HG02973 (cell line): ENCODE measurements around the gene EHD1.

Source experiments
- ATAC-seq: cut with Tn5 transposase; IDR thresholded peaks from one replicate; pipeline ENCODE4 v1.9.1; 2021; ENCODE audit warnings: moderate library complexity; ENCODE audit not compliant: unreplicated experiment

Gene EHD1

DNA sequence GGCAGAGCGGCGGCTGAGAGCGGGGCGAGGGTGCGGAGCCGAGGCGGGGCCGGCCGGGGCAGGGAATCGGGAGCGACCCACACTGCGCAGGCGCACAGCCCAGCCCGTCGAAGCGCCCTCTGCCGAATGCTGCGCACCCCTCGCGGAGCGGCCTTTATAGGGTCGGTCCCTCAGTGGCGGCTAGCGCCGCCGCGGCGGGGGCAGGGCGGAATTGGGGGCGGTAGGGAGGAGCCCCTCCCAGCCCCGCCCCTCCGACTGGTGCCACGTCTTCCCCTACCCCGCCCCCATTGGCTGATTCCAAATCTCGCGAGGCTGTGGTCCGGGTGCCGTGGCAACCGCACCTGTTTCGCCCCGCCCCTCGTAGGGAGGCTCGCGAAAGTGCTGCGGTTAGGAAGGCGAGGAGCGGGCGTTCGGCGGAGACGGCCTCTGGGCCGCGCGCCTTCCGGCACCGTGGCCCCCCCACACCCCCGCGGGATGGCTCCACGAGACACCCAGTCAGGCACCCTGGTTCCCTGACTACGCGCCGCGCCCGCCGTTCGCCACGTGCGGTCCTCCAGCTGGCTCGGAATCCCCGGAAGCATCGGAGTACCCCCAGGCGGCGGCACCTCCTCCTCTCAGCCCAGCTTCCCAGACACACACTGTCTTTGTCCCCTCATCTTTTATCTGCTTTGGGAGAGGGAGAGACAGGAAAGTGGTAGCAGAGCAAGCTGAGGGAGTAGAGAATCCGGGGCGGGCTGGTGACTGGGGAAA is at the start of gene EHD1:
Gene EHD1 (minus strand): TSS at position 128 of the 750 bp plus-strand sequence. CDS start 157 bp downstream, outside the sequence.
- peak; percentile 62 for ATAC-seq

DNA sequence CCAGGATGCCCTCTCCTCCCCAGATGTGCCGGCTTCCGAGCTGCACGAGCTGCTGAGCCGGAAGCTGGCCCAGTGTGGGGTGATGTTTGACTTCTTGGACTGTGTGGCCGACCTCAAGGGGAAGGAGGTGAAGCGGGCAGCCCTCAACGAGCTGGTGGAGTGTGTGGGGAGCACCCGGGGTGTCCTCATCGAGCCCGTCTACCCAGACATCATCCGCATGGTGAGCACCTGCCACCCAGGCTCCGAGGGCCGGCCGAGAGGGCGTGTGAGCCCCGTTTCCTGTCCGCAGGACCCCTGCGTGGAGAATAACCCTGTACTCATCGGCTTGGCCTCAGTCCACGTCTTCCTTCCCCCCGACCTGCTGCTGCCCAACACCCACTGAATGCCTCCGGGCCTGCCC is 48.3 kb upstream of the EHD1 start:
- ATAC-seq, result no peak

DNA sequence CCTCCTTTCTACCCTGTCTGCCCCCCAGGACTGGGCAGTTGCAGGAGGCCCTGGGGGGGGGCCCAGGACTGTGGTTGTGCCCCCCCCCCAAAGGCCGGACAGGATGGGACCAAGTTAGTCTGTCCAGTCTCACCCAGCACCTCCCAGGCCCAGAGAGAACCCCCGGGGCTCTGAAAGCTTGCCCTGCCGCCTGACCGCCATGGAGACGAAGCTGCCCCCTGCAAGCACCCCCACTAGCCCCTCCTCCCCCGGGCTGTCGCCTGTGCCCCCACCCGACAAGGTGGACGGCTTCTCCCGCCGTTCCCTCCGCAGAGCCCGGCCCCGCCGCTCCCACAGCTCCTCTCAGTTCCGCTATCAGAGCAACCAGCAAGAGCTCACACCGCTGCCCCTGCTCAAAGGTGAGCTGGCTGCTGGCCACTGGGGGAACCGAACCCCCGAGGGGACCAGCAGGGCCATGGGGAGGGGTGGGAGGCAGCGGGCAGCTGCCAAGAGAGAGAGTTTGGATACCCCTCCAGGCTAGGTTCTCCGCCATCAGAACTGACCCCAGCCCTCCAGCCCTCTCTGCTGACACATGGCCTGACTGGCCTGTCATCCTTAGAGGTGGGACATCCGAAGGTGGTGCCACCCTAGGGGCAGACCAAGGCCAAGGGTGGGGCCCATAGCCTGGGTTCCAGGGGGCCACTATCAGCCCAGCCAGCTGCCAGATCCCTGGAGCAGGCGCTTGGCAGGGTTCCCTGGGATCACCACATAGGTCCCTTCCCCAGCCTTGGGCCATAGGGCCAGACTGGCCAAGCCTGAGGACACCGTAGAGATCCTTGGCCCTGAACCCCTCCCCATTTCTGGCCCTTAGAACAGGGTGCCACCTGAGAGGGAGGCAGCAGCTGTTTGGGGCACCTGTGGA is 47.4 kb upstream of the EHD1 start:
- ATAC-seq, result no peak

DNA sequence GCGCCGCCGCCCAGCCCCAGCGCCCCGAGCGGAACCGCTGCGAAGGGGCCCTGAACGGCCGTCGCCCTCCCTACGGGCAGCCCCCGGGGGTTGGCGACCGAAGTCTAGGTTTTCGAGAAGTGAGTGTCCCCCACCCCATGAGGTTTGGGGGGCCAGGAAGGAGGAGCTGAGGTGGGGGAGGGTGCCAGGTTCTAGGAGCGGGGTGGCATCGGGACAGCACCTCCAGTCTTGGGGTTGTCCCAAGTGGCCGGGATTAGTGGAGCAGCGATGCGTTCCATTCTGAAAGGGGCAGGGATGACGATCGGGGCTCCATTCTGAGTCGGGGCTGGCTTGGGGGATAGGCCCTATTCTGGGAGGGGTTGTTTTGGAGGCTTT is 46.5 kb upstream of the EHD1 start:
- no peak for ATAC-seq

DNA sequence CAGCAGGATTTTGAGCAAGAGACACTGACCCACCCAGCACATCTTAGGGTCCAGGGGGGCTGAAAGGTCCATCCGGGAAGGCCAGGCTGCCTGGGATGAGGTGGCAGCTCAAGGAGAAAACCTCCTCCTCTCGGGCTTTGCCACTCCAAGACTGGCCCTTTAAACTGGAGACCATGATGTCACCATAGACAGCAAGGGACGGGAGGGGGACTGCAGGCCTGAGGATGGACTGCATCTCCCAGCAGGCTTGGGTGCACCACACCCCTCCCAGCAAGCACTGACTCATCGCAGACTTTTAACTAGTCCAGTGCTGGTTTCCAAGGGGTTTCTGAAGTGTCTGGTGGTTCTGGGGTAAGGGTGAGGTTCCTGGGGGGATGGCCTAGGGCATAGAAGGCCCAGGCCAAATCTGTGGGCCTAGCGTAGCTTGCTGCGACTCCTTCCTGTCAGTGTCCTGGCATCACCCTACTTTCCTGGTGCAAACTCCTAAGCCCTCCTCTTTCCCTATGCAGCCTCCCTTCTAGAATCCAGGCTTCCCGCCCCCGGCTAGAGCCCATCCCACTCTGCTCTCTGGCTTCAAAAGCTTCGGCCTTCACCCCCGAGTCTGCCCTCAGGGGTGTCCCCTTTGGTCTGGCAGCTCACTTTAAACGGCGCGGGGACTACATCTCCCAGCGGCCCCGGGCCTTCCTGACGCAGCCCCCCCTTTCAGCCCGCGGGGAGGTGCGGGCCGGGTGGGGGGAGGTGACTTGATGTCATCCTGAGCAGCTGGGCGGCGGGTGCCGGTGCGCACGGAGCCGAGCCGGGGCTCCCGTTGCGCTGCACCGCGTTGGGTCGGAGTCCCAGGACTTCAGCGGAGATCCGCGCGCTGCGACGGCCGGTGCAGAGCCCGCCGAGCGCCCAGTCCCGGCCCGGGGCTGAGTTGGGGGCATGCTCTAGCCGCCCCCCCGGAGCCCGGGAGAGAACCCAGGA is 45.8 kb upstream of the EHD1 start, which contains the start of gene PPP2R5B:
Gene PPP2R5B (plus strand): TSS at position 746 of the 966 bp plus-strand sequence. CDS start 1,046 bp downstream, outside the sequence.
- peak; percentile 75 for ATAC-seq

DNA sequence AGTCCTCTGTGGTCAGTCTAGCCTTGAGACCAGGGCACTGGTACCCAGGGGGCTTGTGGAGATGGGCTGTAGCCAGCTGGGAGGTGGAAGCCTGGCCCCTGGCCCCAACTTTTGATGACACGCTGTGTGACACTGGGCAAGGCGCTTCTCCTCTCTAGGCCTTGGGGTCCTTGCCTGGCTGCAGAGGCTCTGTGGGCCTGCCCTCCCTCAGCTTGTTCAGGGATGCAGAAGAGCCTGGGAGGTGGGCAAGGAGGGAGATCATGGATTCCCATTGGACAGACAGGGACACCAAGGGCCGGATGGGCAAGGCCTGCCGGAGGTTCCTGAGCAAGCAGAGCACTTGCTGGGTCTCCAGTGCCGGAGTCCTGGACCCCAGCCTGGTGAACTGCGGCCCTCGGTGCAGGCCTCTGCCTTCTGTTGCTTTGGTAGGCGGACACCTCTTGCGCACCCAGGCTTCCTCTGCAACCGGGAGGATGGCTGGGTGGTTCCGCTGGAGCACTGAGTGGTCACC is 44.8 kb upstream of the EHD1 start:
- ATAC-seq, result no peak

DNA sequence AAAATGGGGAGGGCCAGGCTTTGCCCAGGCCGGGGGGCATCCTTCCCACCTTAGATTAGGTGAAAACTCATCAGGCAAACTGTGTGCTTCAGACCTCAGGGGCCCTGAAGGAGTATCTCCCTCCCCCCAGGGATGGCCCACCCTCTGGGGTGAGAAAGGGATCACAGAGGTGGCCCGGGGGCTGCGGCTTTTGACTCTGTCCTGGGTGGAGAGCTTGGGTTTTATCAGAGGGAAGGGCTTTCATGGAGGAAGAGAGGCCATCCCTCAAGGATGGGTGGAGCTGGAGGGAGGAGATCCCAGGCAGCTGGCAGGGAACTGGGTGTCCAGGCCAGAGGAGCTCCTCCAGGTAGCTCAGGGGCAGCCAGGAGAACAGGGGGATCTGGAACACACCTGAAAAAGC is 43.0 kb upstream of the EHD1 start:
- ATAC-seq, result no peak

DNA sequence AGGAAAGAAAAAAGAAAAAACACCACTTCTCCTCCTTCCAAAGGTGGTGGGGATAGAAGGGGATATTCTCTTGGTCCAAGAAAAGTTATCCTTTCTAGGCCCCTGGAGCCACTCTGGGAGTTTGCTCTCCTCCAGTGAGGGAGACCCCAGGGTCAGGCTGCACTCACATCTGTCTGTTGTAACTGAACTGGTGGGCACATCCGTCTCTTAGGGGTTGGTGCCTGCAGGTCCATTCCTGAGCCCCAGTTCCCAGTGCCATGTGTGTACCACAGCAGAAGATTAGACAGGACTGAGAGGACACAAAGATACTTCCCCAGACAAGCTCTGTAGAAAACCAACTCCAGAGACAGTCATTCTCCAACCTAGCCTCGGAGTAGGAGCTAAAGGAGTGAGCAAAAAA is 41.7 kb upstream of the EHD1 start:
- no peak for ATAC-seq

DNA sequence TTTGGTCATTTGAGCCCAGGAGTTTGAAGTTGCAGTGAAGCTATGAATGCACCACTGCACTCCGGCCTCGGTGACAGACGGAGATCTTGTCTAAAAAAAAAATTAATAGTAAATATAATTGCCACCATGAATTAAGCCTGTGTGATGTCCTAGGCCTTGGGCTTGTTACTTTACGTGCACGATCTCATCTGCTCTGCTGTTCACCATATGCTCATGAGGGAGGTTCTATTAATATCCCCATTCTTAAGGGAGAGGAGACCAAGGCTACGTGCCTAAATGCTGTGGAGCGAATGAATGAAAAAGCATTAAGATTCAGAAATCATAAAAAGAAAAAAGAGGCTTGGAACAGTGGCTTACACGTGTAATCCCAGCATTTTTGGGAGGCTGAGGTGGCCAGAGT is 41.2 kb upstream of the EHD1 start:
- ATAC-seq, result no peak

DNA sequence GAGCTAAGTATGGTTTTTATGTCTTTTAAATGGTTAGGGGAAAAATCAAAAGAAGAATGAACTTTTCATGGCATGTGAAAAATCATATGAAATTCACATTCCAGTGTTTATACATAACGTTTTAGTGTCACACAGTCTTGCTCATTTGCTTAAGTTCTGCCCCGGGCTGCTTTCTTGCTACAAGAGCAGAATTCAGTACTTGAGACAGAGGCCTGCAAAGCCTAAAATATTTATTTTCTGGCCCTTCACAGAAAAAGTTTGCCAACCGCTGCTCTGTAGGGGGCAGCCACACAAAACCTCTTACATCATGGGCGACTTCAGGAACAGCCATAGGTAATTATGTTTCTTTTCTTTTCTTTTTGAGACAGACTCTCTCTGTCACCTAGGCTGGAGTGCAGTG is 39.6 kb upstream of the EHD1 start:
- ATAC-seq, result no peak

DNA sequence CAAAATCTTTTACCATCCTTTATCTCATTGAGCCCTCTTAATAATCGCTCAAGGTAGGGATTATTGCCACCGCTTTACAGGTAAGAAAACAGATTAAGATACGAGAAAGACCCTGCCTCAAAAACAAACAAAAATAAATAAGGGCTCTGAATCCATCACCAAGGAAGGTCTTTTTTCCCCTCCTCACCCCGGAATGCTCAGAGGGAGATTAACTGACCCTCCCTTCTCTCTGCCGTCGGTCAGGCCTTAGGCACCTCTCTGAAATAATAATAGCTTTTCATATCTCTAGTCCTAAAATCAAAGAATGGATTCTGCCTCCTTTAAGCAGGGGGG is 39.2 kb upstream of the EHD1 start:
- no peak for ATAC-seq

DNA sequence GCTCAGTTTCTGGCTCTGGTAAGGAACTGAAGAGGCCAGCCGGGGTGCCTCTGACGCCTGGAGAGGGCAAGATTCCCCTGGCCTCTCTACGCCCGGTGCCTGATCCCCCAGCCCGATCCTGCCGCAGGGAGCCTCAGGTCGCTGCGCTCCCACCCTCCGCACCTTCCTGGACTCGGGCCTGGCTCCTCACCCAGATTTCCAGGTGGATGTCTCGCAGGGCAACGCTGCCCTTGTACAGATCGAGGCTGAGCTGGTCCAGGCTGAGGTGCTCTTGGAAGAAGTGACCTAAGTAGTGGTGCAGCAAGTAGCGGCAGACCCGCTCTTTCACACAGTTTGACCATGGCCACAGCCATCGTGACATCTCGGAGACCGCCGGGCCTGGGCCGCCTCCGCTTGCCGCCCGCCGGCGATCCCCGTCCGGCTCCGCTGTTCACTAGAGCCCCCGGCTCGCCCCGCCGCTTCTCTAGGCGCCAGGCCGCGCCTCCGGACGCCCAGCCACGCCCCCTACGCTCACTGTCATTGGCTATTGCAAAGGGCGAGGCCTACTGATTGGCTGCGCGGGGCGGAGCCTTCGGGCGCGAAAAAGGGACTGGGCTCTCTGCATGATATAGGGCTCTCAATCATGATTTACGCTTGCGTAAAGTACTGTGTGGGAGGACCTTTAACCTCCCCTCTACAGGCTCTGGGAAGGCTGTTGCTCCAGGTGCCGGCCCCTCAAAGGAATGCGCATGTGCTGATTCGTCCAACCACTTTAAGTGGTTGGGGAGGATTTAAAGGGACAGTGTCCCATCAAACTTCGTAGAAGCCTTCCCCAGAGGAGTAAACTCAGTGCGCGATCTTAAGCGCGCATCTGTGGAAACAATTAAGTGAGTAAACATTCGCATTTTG is 38.6 kb upstream of the EHD1 start, which contains the start of gene ATG2A:
Gene ATG2A (minus strand): TSS at position 435 of the 888 bp plus-strand sequence. CDS start 74 bp downstream, at position 361.
- ATAC-seq, result peak; percentile 85

DNA sequence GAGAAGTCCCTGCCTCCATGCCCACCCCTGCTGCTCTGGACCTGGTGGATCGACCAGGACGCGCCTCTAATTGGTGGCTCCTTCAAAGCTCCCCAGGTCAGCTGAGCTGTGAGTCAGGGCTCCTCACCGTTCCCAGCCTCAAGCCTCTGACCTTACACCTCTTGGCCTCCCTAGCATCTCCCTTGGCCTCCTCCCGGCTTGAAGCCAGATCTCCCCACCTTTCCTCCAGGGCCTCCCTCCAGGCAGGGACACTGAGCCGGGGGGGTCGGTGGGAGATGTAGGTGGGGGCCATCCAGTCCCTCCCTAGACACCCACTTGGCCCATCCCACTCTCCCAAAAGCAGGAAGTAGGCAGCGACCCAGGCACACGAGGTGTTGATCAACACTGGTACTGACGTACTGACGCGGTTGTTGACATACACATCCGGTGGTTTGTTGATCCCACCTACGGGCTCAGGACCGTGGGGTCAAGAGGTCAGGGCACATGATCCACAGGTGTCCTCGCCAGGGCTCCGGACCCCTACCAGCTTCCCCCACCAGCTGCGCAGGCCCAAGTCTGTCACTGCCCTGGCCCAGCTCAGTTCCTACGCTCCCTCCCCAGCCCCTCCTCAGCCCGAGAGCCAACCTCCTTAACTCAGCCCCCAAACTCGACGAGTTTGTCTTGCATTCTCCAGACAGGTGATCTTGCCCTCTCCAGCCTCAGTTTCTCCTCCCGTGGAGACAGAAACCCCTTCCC is 37.8 kb upstream of the EHD1 start:
- no peak for ATAC-seq

DNA sequence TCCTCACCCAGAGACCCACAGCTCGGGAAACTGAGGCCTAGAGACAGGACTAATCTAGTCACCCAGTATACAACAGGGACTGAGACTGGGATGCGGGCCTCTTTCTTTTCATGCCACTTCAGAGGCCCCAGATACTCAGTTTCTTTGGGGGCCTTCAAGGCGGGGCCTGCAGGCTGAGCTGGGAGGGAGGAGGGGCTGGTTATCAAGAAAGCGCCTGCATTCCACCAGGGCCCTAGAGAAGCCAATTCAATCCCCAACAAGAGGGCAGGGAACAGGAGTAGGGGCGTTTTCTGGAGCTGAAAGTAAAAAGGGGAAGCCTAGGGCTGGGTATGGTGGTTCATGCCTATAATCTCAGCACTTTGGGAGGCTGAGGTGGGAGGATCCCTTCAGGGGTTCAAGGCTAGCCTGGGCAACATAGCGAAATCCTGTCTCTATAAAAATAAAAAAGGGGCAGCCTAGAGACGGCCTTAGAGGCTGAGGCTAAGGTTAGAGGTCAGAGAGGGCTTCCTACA is 37.0 kb upstream of the EHD1 start:
- no peak for ATAC-seq

DNA sequence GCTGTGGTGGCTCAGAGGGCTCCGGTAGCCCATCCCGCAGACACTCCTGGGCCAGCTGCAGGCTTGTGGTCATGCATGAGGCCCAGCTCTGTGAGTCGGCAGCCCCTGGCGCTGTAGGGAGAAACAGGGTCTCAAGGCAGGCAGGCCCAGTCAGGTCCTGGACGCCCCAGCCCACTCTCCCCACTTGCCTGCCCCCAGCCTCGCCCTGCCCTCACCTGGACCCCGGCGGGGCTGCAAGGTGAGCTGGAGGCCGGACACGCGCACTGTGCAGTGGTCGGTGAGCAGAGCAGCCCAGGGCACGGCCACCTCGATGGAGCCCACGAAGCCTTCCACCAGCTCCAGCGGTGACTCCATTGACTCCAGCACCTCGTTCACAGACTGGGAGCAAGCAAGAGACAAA is 35.7 kb upstream of the EHD1 start:
- ATAC-seq, result no peak

DNA sequence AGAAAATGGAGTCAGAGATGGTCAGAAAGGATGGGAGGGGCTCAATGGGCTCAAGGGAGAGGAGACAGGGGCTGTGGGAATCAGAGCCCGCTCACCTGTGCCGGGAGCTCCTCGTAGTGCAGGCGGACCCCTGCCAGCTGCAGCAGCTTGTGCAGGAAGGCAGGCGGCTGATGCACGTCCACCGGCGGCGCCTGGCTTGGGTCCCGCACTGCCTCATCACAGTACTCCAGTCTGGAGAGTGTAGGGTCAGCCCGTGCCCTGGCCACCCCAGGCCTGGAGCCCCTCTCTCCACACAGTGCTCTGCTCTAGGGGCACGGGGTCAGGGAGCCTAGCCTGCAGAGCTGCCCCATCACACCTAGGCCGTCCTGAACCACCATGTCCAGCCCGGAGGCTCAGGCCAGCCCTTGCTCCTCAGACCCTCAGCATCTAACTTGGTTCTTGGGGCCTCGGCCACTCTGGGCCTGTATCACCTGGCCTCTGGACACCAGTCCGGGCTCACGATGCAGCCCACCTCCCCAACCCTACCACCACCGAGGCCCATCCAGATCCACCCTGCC is 34.8 kb upstream of the EHD1 start:
- no peak for ATAC-seq

DNA sequence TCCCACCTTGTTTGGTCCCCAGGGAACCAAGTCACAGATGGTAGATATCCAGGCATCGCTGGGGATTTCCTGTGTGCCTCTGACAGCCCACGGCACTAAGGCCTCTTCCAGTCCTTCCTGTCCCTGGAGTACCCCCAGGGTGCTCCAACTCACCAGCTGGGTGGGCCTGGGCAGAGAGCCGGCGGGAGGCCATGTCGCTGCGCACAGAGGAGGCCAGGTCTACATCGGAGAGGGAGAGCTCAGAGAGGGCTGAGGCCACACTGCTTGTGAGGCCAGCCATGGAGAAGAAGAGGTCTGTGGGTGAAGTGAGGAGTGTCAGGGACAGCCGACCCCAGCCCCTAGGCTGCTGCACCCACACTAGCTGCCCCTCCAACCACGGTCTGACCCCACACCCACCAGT is 33.3 kb upstream of the EHD1 start:
- no peak for ATAC-seq

DNA sequence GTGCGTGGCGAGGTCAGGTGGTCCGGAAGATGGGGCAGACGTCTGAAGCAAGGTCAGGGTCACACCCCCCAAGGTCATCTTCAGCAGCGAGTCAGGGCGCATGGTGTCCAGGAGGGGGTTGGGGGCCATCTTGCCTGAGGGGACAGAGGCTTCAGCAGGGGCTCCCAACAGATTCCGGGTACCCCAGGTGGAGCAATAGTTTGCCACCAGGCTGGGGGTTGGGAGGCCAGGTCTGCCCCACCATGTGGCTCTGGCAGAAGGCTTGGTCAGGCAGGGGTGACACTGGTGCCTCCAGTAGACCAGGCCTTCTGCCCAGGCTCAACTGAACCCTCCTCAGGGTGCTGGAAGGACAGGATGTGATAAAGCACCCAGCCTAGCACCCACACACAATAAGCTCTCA is 32.7 kb upstream of the EHD1 start:
- ATAC-seq, result no peak
